Left lobe of liver (tissue), 2 donors: Measurements from ENCODE around the gene MEF2D. TPM values are rescaled to one million over a fixed set of nuclear protein-coding genes. Genes with fewer than 3 reads are reported as not detected.

Experiments
- ATAC-seq: fragments of 200-7000 bp; cut with Tn5 transposase; one replicate; pipeline ENCODE4 v1.9.1; 2020; ENCODE audit warnings: mild to moderate bottlenecking, moderate library complexity
- DNase-seq: peaks from one replicate; pipeline ENCODE4 v3.0.0-alpha.2; 2020; ENCODE audit warnings: low spot score
- total RNA-seq: library from RNA; stranded (reverse); gene quantifications from one replicate; pipeline ENCODE4 v1.2.1, GENCODE V29; 2021
- donor health status: DM: no; HTN: no; CAD: no; lungs with moderate emphysema.
- donor health status: DM: no; HTN: yes; CAD: no.

MEF2D gene
- total RNA-seq, 1 donor from 2014 or later = 17.5 TPM

GRCh38 chr1:156430866-156431265, 69.7 kb downstream of the MEF2D start:
- ATAC-seq = no peak

GRCh38 chr1:156430303-156430702, 70.3 kb downstream of the MEF2D start:
- no peak for ATAC-seq
- DNase-seq = no peak

More at GRCh38 chr1:156430866-156431265, 69.7 kb downstream of the MEF2D start:
- DNase-seq = no peak

GRCh38 chr1:156429313-156430060, 71.1 kb downstream of the MEF2D start:
- ATAC-seq = no peak
- no peak for DNase-seq

GRCh38 chr1:156428746-156429288, 71.8 kb downstream of the MEF2D start:
- no peak for ATAC-seq
- no peak for DNase-seq

GRCh38 chr1:156427957-156428356, 72.6 kb downstream of the MEF2D start:
- ATAC-seq (no peak), DNase-seq (no peak)

GRCh38 chr1:156425943-156426342, 74.6 kb downstream of the MEF2D start:
- DNase-seq = no peak
- no peak for ATAC-seq

- ATAC-seq = no peak
- no peak for DNase-seq
Measured at GRCh38 chr1:156424806-156425432, 75.7 kb downstream of the MEF2D start.

- DNase-seq (no peak), ATAC-seq (no peak)
Measured at GRCh38 chr1:156423422-156424352, 76.9 kb downstream of the MEF2D start.

- DNase-seq = no peak
- ATAC-seq = no peak
Measured at GRCh38 chr1:156422602-156423091, 77.9 kb downstream of the MEF2D start.

- ATAC-seq (no peak), DNase-seq (no peak)
Measured at GRCh38 chr1:156421939-156422601, 78.5 kb downstream of the MEF2D start.

- DNase-seq (peak; percentile 63), ATAC-seq (peak; percentile 88)
Measured at GRCh38 chr1:156421062-156421938, 79.3 kb downstream of the MEF2D start.

- DNase-seq (no peak), ATAC-seq (no peak)
Measured at GRCh38 chr1:156420205-156421061, 80.1 kb downstream of the MEF2D start.

- DNase-seq (no peak), ATAC-seq (no peak)
Measured at GRCh38 chr1:156419854-156420204, 80.7 kb downstream of the MEF2D start.

GRCh38 chr1:156418416-156419070, 82.0 kb downstream of the MEF2D start:
- DNase-seq = no peak
- no peak for ATAC-seq

- DNase-seq (no peak), ATAC-seq (no peak)
Measured at GRCh38 chr1:156417401-156418020, 83.1 kb downstream of the MEF2D start.

GRCh38 chr1:156416993-156417392, 83.6 kb downstream of the MEF2D start:
- DNase-seq (no peak), ATAC-seq (no peak)

GRCh38 chr1:156414461-156415064, 86.0 kb downstream of the MEF2D start:
- ATAC-seq (no peak), DNase-seq (no peak)
